ENCODE data around the gene ERVW-1.

ERVW-1 gene

DNA sequence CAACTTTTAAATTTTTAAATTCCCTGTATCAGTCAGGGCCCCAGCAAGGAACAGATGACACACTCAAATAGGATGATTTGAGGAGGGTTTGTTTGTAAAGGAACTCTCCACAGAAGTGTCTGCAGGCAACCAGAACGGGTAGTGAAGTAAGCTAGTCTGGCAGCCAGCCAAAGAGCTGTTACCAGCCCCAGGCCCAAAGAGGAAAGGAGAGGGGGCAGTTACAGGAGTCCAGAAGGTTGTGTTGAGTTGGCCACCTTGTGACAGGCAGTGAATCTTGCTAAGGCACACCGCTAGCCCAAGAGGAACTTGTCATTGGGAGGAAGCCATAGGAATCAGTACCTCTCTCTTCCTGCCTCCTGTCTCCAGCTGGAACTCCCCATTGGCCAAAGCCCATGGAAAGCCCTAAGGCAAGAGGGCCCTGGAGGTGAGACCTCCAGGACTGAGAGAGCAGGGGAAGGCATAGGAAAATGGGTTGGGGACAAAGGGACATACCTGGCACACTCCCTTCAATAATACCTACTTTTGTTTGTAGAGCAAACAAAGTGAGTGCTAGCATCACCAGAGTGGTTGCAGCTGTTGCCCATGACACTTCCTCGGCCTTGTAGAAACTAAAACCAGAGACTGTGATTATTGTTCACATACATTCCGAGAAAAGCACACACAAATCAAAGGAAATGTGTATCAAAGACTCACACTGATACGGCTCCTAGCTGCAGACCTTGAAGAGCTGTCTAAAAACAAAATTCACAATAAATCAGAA is 55.9 kb downstream of the ERVW-1 start:
- no peak for DNase-seq
